ENCODE results near the gene SPOCK1. TPM values are rescaled to one million over a fixed set of nuclear protein-coding genes. Genes with fewer than 3 reads are reported as not detected.

Gene SPOCK1
- total and polyA plus RNA-seq, 2 of the 4 experiments (the other 2 are of a cell fraction), result 5.0 to 20.3 TPM

DNA sequence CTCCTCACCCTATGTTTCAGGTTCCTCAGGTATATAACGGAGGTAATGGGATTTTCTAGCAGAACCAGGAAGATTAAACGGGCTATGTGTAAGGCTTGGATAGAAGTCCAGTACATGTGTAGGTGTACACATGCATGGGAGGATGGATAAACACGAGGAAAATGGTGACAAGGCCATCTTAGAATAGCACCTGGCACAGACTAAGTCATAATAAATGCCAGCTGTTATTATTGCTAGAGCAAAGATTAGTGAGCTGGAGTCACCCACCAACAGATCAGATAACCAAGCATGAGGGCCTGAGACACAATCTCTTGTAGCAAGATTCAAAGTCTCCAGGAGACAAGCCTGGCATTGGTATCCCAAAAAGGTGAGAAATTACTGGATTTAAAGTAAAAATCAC is 21.1 kb downstream of the SPOCK1 start:
- Histone ChIP-seq H3K4ac (ENCODE audit: low read depth, low read length) (no peak overlapping the region), H3K79me1 (ENCODE audit: low read depth in 1 of 2, low read length in 2 of 2) (no peaks in the 10 kb centered on the region; a peak in 1 of 4 replicates), H4K8ac (ENCODE audit: low read depth in 2 of 2, low read length in 2 of 2) (no peak overlapping the region), H2AK9ac (replicated peaks; ENCODE audit: low read depth, low read length, poor library complexity) (no peak overlapping the region), H4K91ac (ENCODE audit: insufficient read depth, low read depth, low read length) (no peak overlapping the region), H3K4me3 (ENCODE audit: insufficient read depth, low read depth, low read length) (no peak overlapping the region), H3K14ac (replicated peaks; ENCODE audit: low read depth, low read length) (no peak overlapping the region), H2BK15ac (ENCODE audit: low read depth, low read length) (no peak overlapping the region), H2BK5ac (ENCODE audit: low read depth, low read length, poor library complexity, severe bottlenecking) (no peak overlapping the region), H3K4me2 (ENCODE audit: low read depth, low read length) (no peak overlapping the region), H3K56ac (ENCODE audit: extremely low read depth, insufficient read depth, low read length) (no peak overlapping the region), H3K18ac (ENCODE audit: low read depth, low read length) (no peak overlapping the region), H3K23ac (ENCODE audit: low read depth, low read length) (no peak overlapping the region), H2BK120ac (ENCODE audit: low read depth, low read length) (no peak overlapping the region), H2AFZ (replicated peaks; ENCODE audit: low read length, poor library complexity) (no peak overlapping the region), H2AK5ac (ENCODE audit: low read depth, low read length) (no peak overlapping the region), H2BK20ac (ENCODE audit: low read depth, low read length) (no peak overlapping the region), H3K9me1 (ENCODE audit: insufficient read depth, low read length) (0 out of 2 replicates have a peak, but pooled peaks cover 4% of the 10 kb centered on the region), H3K9me3 (ENCODE audit: control insufficient read depth, insufficient read depth, low read length) (no peaks in the 10 kb centered on the region), H4K5ac (ENCODE audit: low read depth, low read length) (no peak overlapping the region), H4K20me1 (ENCODE audit: insufficient read depth, low read length) (no peaks in the 10 kb centered on the region), H3K4me1 (ENCODE audit: control insufficient read depth, insufficient read depth, low read length) (no peaks in the 10 kb centered on the region), H3K36me3 (ENCODE audit: control insufficient read depth, insufficient read depth, low read length) (no peaks in the 10 kb centered on the region), H3K27me3 (ENCODE audit: control insufficient read depth, insufficient read depth, low read length) (no peaks in the 10 kb centered on the region), H3K27ac (ENCODE audit: insufficient read depth, low read length) (no peak overlapping the region), H3K9ac (ENCODE audit: low read depth, low read length) (no peak overlapping the region)
- ATAC-seq (ENCODE audit: low read depth) (no peak), DNase-seq (no peak)
- CTCF ChIA-PET, result interaction anchor here (1.0 to 1.3 kb wide), 2 partner anchors 24 to 158 kb away, joined by 3 to 4 read pairs; no protein-coding TSS in a partner anchor
- no CpG with 5 or more reads among the region's 3 CpGs for WGBS, 2 experiments (ENCODE audit: extremely low coverage in 2 of 2, insufficient read length in 1 of 2)
- POLR2A ChIA-PET (ENCODE audit: unreplicated experiment), result no interaction called here
- intact Hi-C loops (cut with micrococcal nuclease), result no loop called here
- dilution Hi-C loops (cut with HindIII; ENCODE audit: low sequenced_read_pairs, unreplicated experiment), result no loop called here
- in situ Hi-C loops (cut with MboI; ENCODE audit: low sequenced_read_pairs), result no loop called here
- TF ChIP-seq CHD1 (IDR thresholded peaks at IDR 0.05; ENCODE audit: low read depth, low read length) (no peak), CEBPB (IDR thresholded peaks at IDR 0.05; ENCODE audit: low read depth, low read length) (no peak), FOS (IDR thresholded peaks at IDR 0.05; ENCODE audit: low read depth, low read length) (no peak), RAD21 (IDR thresholded peaks at IDR 0.05; ENCODE audit: low read length) (no peak), NFE2L2 (IDR thresholded peaks at IDR 0.05; ENCODE audit: low read depth, low read length) (no peak), RFX5 (IDR thresholded peaks at IDR 0.05; ENCODE audit: low read depth, low read length) (no peak), RCOR1 (IDR thresholded peaks at IDR 0.05; ENCODE audit: insufficient replicate concordance, low read length) (no peak), BHLHE40 (IDR thresholded peaks at IDR 0.05; ENCODE audit: low read depth, low read length) (no peak), SMC3 (IDR thresholded peaks at IDR 0.05; ENCODE audit: low read depth, low read length) (no peak), MAFK (IDR thresholded peaks at IDR 0.05; ENCODE audit: low read depth, low read length) (no peak), POLR2A (IDR thresholded peaks at IDR 0.05; ENCODE audit: low read depth, low read length) (no peak), MXI1 (IDR thresholded peaks at IDR 0.05; ENCODE audit: borderline replicate concordance, low read depth, low read length) (no peak), MAZ (IDR thresholded peaks at IDR 0.05; ENCODE audit: borderline replicate concordance, low read depth, low read length) (no peak)
- TF ChIP-seq, protein P1, sequence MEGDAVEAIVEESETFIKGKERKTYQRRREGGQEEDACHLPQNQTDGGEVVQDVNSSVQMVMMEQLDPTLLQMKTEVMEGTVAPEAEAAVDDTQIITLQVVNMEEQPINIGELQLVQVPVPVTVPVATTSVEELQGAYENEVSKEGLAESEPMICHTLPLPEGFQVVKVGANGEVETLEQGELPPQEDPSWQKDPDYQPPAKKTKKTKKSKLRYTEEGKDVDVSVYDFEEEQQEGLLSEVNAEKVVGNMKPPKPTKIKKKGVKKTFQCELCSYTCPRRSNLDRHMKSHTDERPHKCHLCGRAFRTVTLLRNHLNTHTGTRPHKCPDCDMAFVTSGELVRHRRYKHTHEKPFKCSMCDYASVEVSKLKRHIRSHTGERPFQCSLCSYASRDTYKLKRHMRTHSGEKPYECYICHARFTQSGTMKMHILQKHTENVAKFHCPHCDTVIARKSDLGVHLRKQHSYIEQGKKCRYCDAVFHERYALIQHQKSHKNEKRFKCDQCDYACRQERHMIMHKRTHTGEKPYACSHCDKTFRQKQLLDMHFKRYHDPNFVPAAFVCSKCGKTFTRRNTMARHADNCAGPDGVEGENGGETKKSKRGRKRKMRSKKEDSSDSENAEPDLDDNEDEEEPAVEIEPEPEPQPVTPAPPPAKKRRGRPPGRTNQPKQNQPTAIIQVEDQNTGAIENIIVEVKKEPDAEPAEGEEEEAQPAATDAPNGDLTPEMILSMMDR (conservative IDR thresholded peaks at IDR 0.05; ENCODE audit: low read depth, low read length), result no peak
- TF ChIP-seq, protein P2, sequence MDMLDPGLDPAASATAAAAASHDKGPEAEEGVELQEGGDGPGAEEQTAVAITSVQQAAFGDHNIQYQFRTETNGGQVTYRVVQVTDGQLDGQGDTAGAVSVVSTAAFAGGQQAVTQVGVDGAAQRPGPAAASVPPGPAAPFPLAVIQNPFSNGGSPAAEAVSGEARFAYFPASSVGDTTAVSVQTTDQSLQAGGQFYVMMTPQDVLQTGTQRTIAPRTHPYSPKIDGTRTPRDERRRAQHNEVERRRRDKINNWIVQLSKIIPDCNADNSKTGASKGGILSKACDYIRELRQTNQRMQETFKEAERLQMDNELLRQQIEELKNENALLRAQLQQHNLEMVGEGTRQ (IDR thresholded peaks at IDR 0.05; ENCODE audit: low read depth, low read length), result no peak
- TF ChIP-seq, protein P3, sequence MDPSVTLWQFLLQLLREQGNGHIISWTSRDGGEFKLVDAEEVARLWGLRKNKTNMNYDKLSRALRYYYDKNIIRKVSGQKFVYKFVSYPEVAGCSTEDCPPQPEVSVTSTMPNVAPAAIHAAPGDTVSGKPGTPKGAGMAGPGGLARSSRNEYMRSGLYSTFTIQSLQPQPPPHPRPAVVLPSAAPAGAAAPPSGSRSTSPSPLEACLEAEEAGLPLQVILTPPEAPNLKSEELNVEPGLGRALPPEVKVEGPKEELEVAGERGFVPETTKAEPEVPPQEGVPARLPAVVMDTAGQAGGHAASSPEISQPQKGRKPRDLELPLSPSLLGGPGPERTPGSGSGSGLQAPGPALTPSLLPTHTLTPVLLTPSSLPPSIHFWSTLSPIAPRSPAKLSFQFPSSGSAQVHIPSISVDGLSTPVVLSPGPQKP (IDR thresholded peaks at IDR 0.05; ENCODE audit: borderline replicate concordance, low read depth, low read length), result no peak
- BruUV-seq (replicated peaks), result no TSS peak

Measured in IMR-90 (cell line).